ENCODE measurements around the gene COL6A2.

DNA sequence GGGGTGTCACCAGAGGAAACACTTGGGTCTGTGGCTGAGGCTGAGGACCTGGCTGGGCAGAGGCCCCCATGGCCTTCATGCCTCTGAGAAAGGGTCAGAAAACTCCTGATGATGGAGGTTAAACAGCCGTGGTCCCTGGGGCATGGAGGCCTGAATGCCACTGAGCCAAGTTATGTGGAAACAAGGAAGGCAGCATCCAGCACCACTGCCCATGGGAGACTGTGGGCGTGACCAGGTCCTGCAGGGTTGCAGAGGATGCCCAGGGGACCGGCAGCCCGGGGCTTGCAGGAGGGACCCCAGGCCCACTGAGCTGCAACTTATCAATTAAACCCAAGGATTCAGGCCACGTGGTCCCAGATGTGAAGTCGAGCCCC, 18.9 kb upstream of the COL6A2 start:
- no peak for TF ChIP-seq POLR2A (IDR thresholded peaks at IDR 0.05)
- TF ChIP-seq, protein P1, sequence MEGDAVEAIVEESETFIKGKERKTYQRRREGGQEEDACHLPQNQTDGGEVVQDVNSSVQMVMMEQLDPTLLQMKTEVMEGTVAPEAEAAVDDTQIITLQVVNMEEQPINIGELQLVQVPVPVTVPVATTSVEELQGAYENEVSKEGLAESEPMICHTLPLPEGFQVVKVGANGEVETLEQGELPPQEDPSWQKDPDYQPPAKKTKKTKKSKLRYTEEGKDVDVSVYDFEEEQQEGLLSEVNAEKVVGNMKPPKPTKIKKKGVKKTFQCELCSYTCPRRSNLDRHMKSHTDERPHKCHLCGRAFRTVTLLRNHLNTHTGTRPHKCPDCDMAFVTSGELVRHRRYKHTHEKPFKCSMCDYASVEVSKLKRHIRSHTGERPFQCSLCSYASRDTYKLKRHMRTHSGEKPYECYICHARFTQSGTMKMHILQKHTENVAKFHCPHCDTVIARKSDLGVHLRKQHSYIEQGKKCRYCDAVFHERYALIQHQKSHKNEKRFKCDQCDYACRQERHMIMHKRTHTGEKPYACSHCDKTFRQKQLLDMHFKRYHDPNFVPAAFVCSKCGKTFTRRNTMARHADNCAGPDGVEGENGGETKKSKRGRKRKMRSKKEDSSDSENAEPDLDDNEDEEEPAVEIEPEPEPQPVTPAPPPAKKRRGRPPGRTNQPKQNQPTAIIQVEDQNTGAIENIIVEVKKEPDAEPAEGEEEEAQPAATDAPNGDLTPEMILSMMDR (IDR thresholded peaks at IDR 0.05): no peak

Data from suprapubic skin (tissue), 3 donors.